ENCODE data around the gene CASKIN1.
A peak's percentile ranks its signal among the peaks of the same experiment; 100 is the strongest.

Gene CASKIN1

GRCh38 chr16:2232094-2232990 is 35.9 kb upstream of the CASKIN1 start:
- no peak for DNase-seq (ENCODE audit: low read depth in 2 of 2)

GRCh38 chr16:2231016-2231931 is 34.9 kb upstream of the CASKIN1 start:
- no peak for DNase-seq (ENCODE audit: low read depth in 2 of 2)

GRCh38 chr16:2230376-2230775 is 34.0 kb upstream of the CASKIN1 start:
- DNase-seq (ENCODE audit: low read depth in 2 of 2): no peak

GRCh38 chr16:2229632-2230250 is 33.3 kb upstream of the CASKIN1 start:
- no peak for DNase-seq (ENCODE audit: low read depth in 2 of 2)

- DNase-seq (ENCODE audit: low read depth in 2 of 2): no peak
Measured at GRCh38 chr16:2229091-2229490, 32.7 kb upstream of the CASKIN1 start.

- DNase-seq (ENCODE audit: low read depth in 2 of 2): no peak
Measured at GRCh38 chr16:2228161-2228824, 31.9 kb upstream of the CASKIN1 start.

GRCh38 chr16:2226918-2227317 is 30.5 kb upstream of the CASKIN1 start:
- DNase-seq (ENCODE audit: low read depth in 2 of 2): no peak

- no peak for DNase-seq (ENCODE audit: low read depth in 2 of 2)
Measured at GRCh38 chr16:2226245-2226793, 29.9 kb upstream of the CASKIN1 start.

- DNase-seq (ENCODE audit: low read depth in 2 of 2): no peak
Measured at GRCh38 chr16:2223942-2224486, 27.6 kb upstream of the CASKIN1 start.

- peak; percentile 98 to 100 for DNase-seq (ENCODE audit: low read depth in 2 of 2)
Measured at GRCh38 chr16:2223221-2223941, 27.0 kb upstream of the CASKIN1 start, which contains the start of gene E4F1. Gene E4F1 (plus strand): TSS chr16:2223591. CDS start chr16:2223614, 23 bp downstream.

- DNase-seq (ENCODE audit: low read depth in 2 of 2): no peak
Measured at GRCh38 chr16:2216330-2216729, 19.9 kb upstream of the CASKIN1 start.

GRCh38 chr16:2214719-2214968 is 18.2 kb upstream of the CASKIN1 start, which contains the start of gene PGP:
Gene PGP (minus strand): TSS chr16:2214840. CDS start chr16:2214777, 63 bp downstream.
- no peak for DNase-seq (ENCODE audit: low read depth in 2 of 2)

- no peak for DNase-seq (ENCODE audit: low read depth in 2 of 2)
Measured at GRCh38 chr16:2213817-2214718, 17.7 kb upstream of the CASKIN1 start.

- DNase-seq (ENCODE audit: low read depth in 2 of 2): no peak
Measured at GRCh38 chr16:2212362-2213324, 16.2 kb upstream of the CASKIN1 start.

- no peak for DNase-seq (ENCODE audit: low read depth in 2 of 2)
Measured at GRCh38 chr16:2211923-2212347, 15.5 kb upstream of the CASKIN1 start.

GRCh38 chr16:2210386-2211365 is 14.3 kb upstream of the CASKIN1 start, which contains the start of gene BRICD5:
Gene BRICD5 (minus strand): TSS chr16:2210863. CDS start chr16:2210833, 30 bp downstream.
- DNase-seq (ENCODE audit: low read depth in 2 of 2): no peak

GRCh38 chr16:2210009-2210332 is 13.6 kb upstream of the CASKIN1 start:
- no peak for DNase-seq (ENCODE audit: low read depth in 2 of 2)
